ENCODE data around the gene PROX2.

The PROX2 gene

DNA sequence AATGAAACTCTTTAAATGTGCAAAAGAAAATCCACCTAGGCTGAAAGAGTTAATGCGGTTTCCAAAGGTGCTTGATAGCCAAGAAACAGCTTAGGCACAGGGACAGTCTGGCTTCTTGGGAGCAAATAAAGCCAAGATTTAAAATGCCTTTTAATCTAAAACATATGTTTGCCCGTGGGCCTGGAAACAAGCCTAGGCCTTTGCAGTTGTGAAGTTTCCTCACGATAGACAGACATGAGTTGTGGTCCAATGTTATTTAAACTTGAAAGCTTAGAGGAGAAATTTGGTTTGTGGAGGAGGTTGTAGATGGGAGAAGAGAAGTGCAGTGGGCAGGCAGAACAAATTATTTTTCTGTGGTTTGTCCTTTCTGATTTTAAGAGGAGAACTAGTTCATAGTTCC, 29.8 kb downstream of the PROX2 start:
- DNase-seq: no peak

GRCh38 chr14:74843653-74844052, 32.3 kb downstream of the PROX2 start:
- DNase-seq: no peak

DNA sequence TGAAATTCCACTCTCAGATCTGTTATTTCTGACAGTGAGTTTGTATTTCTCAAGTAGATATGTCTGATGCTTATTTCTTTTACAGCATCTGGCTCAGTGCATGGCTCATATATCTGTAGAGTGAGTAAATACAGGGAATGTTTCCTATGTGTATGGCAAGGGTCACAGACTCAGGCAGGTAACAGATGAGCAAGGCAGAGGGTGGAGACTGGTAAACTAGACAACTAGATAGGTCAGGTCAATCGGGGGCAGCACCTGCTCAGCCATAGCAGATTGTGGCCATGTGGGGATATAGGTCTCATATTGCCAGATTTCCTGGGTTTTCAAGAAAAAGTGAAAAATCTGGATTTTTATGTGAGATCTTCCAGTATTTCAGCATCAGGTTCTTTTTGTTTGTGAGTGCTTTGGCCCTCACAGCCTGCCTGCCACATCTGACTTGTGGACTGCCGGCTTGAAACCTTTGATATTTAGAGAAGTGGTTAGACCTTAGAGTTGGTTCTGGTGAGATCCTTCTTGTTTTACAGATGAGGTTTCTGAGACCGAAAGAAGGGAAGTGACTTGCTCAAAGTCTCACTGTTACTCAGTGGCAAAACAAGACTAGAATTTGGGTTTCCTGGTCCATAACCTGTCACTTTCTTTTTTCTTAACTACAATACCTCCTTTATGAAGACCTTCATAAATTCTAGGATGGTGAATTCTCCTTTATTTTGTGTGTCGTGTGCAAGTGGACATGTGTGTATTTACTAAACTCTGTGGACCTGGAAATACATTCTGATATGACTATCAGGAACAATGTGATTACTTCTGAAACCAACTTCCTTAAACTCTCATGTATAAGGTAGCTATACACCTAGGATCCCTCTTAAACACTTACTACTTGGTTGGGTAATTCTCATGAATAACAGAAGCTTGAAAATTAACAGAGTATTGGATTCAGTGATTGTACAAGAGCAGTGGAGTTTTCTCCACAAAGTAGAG, 34.4 kb downstream of the PROX2 start:
- no peak for DNase-seq

- DNase-seq: no peak
Measured at GRCh38 chr14:74840603-74841030, 35.3 kb downstream of the PROX2 start.

DNA sequence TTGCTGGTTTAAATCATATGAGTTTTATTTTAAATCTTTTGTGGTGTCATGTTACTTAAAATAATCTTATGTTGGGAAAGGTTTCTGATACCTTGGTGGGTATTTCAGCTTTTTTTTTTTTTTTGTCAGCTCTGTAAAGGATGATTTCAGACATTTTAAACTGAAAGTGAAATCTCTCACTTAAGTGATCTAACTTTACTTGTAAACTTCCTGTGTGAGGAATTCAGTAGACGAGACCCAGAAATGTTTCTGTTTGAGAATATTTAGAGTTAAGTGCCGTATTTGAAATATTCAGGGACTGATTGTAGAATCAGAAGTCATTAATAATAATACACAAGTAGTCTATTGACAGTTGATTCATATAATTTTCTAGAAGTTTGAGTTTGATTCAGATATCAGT, 37.8 kb downstream of the PROX2 start:
- DNase-seq: no peak

GRCh38 chr14:74836251-74836960, 39.5 kb downstream of the PROX2 start:
- no peak for DNase-seq

- no peak for DNase-seq
Measured at GRCh38 chr14:74835645-74836250, 40.2 kb downstream of the PROX2 start.

GRCh38 chr14:74834692-74835392, 41.1 kb downstream of the PROX2 start:
- no peak for DNase-seq

DNA sequence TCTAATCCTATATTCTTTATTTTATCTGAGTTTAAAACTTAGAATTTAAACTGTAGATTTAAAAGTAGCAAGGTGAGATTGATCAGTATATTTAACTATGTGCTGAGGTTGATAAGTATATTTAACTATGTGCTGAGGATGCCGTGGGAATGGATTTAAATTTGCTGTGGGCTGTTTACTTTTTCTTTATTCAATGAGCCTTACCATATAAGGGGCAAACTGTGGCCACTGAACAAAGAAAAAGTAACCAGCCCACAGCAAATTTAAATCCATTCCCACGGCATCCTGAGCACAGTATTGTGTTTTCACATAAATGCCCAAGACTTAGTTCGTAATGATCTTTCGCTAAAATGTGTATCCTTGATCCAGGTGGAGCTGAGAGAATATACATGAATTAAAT, 43.1 kb downstream of the PROX2 start:
- no peak for DNase-seq

DNA sequence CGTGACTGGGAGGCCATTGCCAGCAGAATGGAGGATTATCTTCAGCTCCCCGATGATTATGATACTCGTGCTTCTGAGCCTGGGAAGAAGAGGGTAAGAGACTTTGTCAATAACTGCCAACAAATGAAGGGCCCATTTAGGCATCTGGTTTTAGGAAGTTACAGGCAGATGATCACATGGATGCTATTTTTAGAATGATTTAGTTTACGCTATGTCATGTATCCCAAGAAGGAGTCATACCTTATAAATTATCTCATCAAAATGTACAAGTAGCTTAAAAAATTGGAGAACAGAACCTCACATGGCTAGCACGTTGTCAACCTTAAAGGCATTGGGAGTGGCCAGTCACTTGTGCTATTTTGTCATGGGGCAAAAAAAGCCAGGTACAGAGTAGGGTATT, 46.7 kb downstream of the PROX2 start:
- DNase-seq: no peak

DNA sequence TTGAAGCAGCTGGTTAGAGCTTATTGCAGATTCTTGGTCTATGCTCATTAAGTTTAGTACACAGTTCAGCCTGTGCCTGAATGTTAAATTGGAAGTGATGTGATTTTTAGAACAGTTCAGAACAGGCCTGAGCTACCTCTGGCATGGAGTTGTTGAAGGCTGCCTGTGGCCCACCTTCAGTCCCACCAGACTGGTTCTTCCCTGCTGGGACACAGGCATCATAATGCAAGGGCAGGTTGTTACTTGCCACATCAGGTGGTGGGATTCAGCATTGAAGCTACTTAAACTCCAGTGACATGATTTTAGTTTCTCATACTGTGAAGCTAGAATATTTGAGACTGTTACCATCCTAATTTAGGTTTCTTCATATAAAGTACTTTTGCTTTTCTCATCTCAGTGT, 49.4 kb downstream of the PROX2 start:
- no peak for DNase-seq
